Lung microvascular endothelial cell (primary cell): ENCODE measurements around the gene SLC22A23. TPM values are rescaled to one million over a fixed set of nuclear protein-coding genes. Genes with fewer than 3 reads are reported as not detected.

Experiments used
- DNase-seq, 2 donors: peaks; one replicate each; pipeline versions ENCODE4 v3.0.0 to v3.0.0-alpha.2; 2010; ENCODE audit warnings: low read depth in 2 of 2
- total RNA-seq: library from RNA; depleted of rRNA; stranded (reverse); fragments of >200 nt; gene quantifications from 2 replicates; pipeline ENCODE4 v1.2.1, GENCODE V29; 2014

Gene SLC22A23
- total RNA-seq, 1 donor from 2014 or later: 59.3 TPM

- DNase-seq: no peak
These were observed 16.9 kb upstream of the SLC22A23 start for GRCh38 chr6:3473773-3474172.

- DNase-seq: no peak
These were observed 14.9 kb upstream of the SLC22A23 start for GRCh38 chr6:3471711-3472110.

GRCh38 chr6:3471286-3471685 lies 14.4 kb upstream of the SLC22A23 start:
- DNase-seq: no peak

GRCh38 chr6:3468585-3468984 lies 11.7 kb upstream of the SLC22A23 start:
- DNase-seq: no peak

- DNase-seq: no peak
These were observed 11.1 kb upstream of the SLC22A23 start for GRCh38 chr6:3467996-3468395.

- DNase-seq: no peak
These were observed 9.8 kb upstream of the SLC22A23 start for GRCh38 chr6:3466488-3467219.

GRCh38 chr6:3460253-3460652 lies 3.4 kb upstream of the SLC22A23 start:
- no peak for DNase-seq

GRCh38 chr6:3458706-3459421 lies 2.0 kb upstream of the SLC22A23 start:
- DNase-seq: no peak

GRCh38 chr6:3457710-3458602 lies 1.1 kb upstream of the SLC22A23 start:
- peak; percentile 22 to 50 for DNase-seq

GRCh38 chr6:3456395-3456897 lies 404 bp downstream of the SLC22A23 start:
- DNase-seq: no peak

- peak; percentile 8 to 45 for DNase-seq
These were observed 1.1 kb downstream of the SLC22A23 start for GRCh38 chr6:3455569-3456394.

GRCh38 chr6:3455147-3455568 lies 1.7 kb downstream of the SLC22A23 start:
- peak in 1 of 2 donors; percentile 48 for DNase-seq

GRCh38 chr6:3454273-3455010 lies 2.4 kb downstream of the SLC22A23 start:
- DNase-seq: peak in 1 of 2 donors; percentile 36

- DNase-seq: peak in 1 of 2 donors; percentile 36
These were observed 3.2 kb downstream of the SLC22A23 start for GRCh38 chr6:3453413-3454272.

- no peak for DNase-seq
These were observed 5.4 kb downstream of the SLC22A23 start for GRCh38 chr6:3451498-3451897.

GRCh38 chr6:3450888-3451287 lies 6.0 kb downstream of the SLC22A23 start:
- DNase-seq: no peak

- DNase-seq: no peak
These were observed 7.0 kb downstream of the SLC22A23 start for GRCh38 chr6:3449750-3450305.

- DNase-seq: no peak
These were observed 7.5 kb downstream of the SLC22A23 start for GRCh38 chr6:3449321-3449720.

- DNase-seq: no peak
These were observed 9.8 kb downstream of the SLC22A23 start for GRCh38 chr6:3447005-3447404.
